HUES64 (cell line): ENCODE results near the gene PANX2.
"Not testable (repeated sequence)": the region's sequence is repeated elsewhere in the genome, so short reads cannot be mapped to it uniquely, and the experiment has no call there.

ENCODE experiments used
- H3K27ac ChIP-seq: 2 replicates; pipeline ENCODE4 v1.7.0; 2013; ENCODE audit warnings: low read depth, low read length, inconsistent platforms
- H3K27me3 ChIP-seq: 2 replicates; pipeline ENCODE4 v1.6.1; 2013; ENCODE audit warnings: mild to moderate bottlenecking, low read length; ENCODE audit not compliant: insufficient read depth
- H3K36me3 ChIP-seq: 2 replicates; pipeline ENCODE4 v1.6.1; 2013; ENCODE audit warnings: mild to moderate bottlenecking, low read length; ENCODE audit not compliant: insufficient read depth
- H3K4me1 ChIP-seq: 2 replicates; pipeline ENCODE4 v1.6.1; 2013; ENCODE audit warnings: mild to moderate bottlenecking, low read length, moderate library complexity; ENCODE audit not compliant: insufficient read depth
- H3K4me3 ChIP-seq: 2 replicates; pipeline ENCODE4 v1.5.1; 2013; ENCODE audit warnings: mild to moderate bottlenecking, low read length, moderate library complexity
- H3K9ac ChIP-seq: 2 replicates; pipeline ENCODE4 v1.6.1; 2013; ENCODE audit warnings: mild to moderate bottlenecking, low read depth, low read length
- H3K9me3 ChIP-seq: 2 replicates; pipeline ENCODE4 v1.6.1; 2013; ENCODE audit warnings: low read depth, low read length; ENCODE audit not compliant: insufficient read depth
- WGBS: fragments of 150-250, 120-280 bp; methylation state at CpG from one replicate; pipeline ENCODE4 v1.1.7; 2013; ENCODE audit warnings: missing lambda C conversion rate; 5-methylcytosine and 5-hydroxymethylcytosine counted together

Gene PANX2

GRCh38 chr22:50138988-50139387 is 31.5 kb upstream of the PANX2 start:
- H3K27me3 ChIP-seq: no peaks in the 10 kb centered on the region
- H3K27ac ChIP-seq: no peak overlapping the region
- H3K36me3 ChIP-seq: no peaks in the 10 kb centered on the region
- H3K4me3 ChIP-seq: no peak overlapping the region
- H3K9ac ChIP-seq: no peak overlapping the region
- H3K9me3 ChIP-seq: no peaks in the 10 kb centered on the region
- no peaks in the 10 kb centered on the region for H3K4me1 ChIP-seq
- 94% methylated on average over 9 of the region's 9 CpGs for WGBS

- Histone ChIP-seq H3K9me3 (no peaks in the 10 kb centered on the region), H3K4me1 (no peaks in the 10 kb centered on the region), H3K36me3 (no peaks in the 10 kb centered on the region), H3K27ac (no peak overlapping the region), H3K27me3 (no peaks in the 10 kb centered on the region), H3K9ac (no peak overlapping the region), H3K4me3 (no peak overlapping the region)
- 92% methylated on average over 14 of the region's 15 CpGs for WGBS
These were observed 30.6 kb upstream of the PANX2 start for GRCh38 chr22:50139843-50140415.

- H3K4me1 ChIP-seq: no peaks in the 10 kb centered on the region
- no peaks in the 10 kb centered on the region for H3K27me3 ChIP-seq
- H3K9ac ChIP-seq: no peak overlapping the region
- no peaks in the 10 kb centered on the region for H3K36me3 ChIP-seq
- no peak overlapping the region for H3K27ac ChIP-seq
- H3K4me3 ChIP-seq: no peak overlapping the region
- no peaks in the 10 kb centered on the region for H3K9me3 ChIP-seq
- WGBS: 89% methylated on average over 3 of the region's 3 CpGs
These were observed 29.9 kb upstream of the PANX2 start for GRCh38 chr22:50140615-50141014.

GRCh38 chr22:50141462-50141861 is 29.1 kb upstream of the PANX2 start:
- Histone ChIP-seq H3K9me3 (no peaks in the 10 kb centered on the region), H3K27ac (no peak overlapping the region), H3K4me1 (no peaks in the 10 kb centered on the region), H3K4me3 (no peak overlapping the region), H3K9ac (no peak overlapping the region), H3K36me3 (no peaks in the 10 kb centered on the region), H3K27me3 (no peaks in the 10 kb centered on the region)
- WGBS: 94% methylated on average over 6 of the region's 6 CpGs

GRCh38 chr22:50141891-50142363 is 28.6 kb upstream of the PANX2 start:
- H3K27me3 ChIP-seq: no peaks in the 10 kb centered on the region
- H3K4me3 ChIP-seq: no peak overlapping the region
- no peak overlapping the region for H3K9ac ChIP-seq
- H3K27ac ChIP-seq: no peak overlapping the region
- no peaks in the 10 kb centered on the region for H3K4me1 ChIP-seq
- H3K36me3 ChIP-seq: no peaks in the 10 kb centered on the region
- no peaks in the 10 kb centered on the region for H3K9me3 ChIP-seq
- WGBS: 40% methylated on average over 11 of the region's 11 CpGs

- no peak overlapping the region for H3K4me3 ChIP-seq
- WGBS: 92% methylated on average over 7 of the region's 7 CpGs
These were observed 27.4 kb upstream of the PANX2 start for GRCh38 chr22:50143096-50143495.

GRCh38 chr22:50144005-50144614 is 26.4 kb upstream of the PANX2 start:
- 89% methylated on average over 16 of the region's 18 CpGs for WGBS
- Histone ChIP-seq H3K9me3 (no peaks in the 10 kb centered on the region), H3K4me1 (no peaks in the 10 kb centered on the region), H3K4me3 (no peak overlapping the region), H3K9ac (no peak overlapping the region), H3K27me3 (no peaks in the 10 kb centered on the region), H3K27ac (no peak overlapping the region), H3K36me3 (no peaks in the 10 kb centered on the region)

More at GRCh38 chr22:50143096-50143495, 27.4 kb upstream of the PANX2 start:
- Histone ChIP-seq H3K9ac (no peak overlapping the region), H3K27ac (no peak overlapping the region), H3K27me3 (no peaks in the 10 kb centered on the region), H3K36me3 (no peaks in the 10 kb centered on the region), H3K9me3 (no peaks in the 10 kb centered on the region), H3K4me1 (no peaks in the 10 kb centered on the region)

- no peaks in the 10 kb centered on the region; the same call in 1 of the 2 replicates for H3K27me3 ChIP-seq
- H3K4me1 ChIP-seq: no peaks in the 10 kb centered on the region
- no peaks in the 10 kb centered on the region for H3K9me3 ChIP-seq
- H3K36me3 ChIP-seq: no peaks in the 10 kb centered on the region
- H3K4me3 ChIP-seq: no peak overlapping the region
- 84% methylated on average over 25 of the region's 25 CpGs for WGBS
- H3K27ac ChIP-seq: no peak overlapping the region
- H3K9ac ChIP-seq: no peak overlapping the region
These were observed 24.7 kb upstream of the PANX2 start for GRCh38 chr22:50145721-50146438.

- no peaks in the 10 kb centered on the region for H3K9me3 ChIP-seq
- whole genome bisulfite sequencing: 89% methylated on average over 25 of the region's 27 CpGs
- H3K27ac ChIP-seq: no peak overlapping the region
- no peak overlapping the region for H3K9ac ChIP-seq
- no peaks in the 10 kb centered on the region for H3K36me3 ChIP-seq
- H3K4me1 ChIP-seq: no peaks in the 10 kb centered on the region
- H3K27me3 ChIP-seq: no peaks in the 10 kb centered on the region; the same call in 1 of the 2 replicates
- H3K4me3 ChIP-seq: no peak overlapping the region; the same call in 1 of the 2 replicates
These were observed 23.9 kb upstream of the PANX2 start for GRCh38 chr22:50146439-50147238.

- WGBS: 82% methylated on average over 15 of the region's 26 CpGs
- H3K9me3 ChIP-seq, H3K9ac ChIP-seq, H3K27ac ChIP-seq, H3K4me3 ChIP-seq, H3K4me1 ChIP-seq, H3K36me3 ChIP-seq, H3K27me3 ChIP-seq: not testable (repeated sequence)
These were observed 23.0 kb upstream of the PANX2 start for GRCh38 chr22:50147258-50148165.
